Sigmoid colon (tissue), 4 donors: Measurements from ENCODE around the gene MRPL10.

Experiments
- POLR2A ChIP-seq, 2 donors: fragments of 450-650 bp; IDR thresholded peaks; one replicate each; pipeline ENCODE4 v1.6.1; 2016; ENCODE audit warnings: antibody characterized with exemption in 2 of 2, mild to moderate bottlenecking in 2 of 2, moderate library complexity in 2 of 2
- POLR2AphosphoS5 ChIP-seq, 4 donors: sonication (generic); formaldehyde crosslinking; IDR thresholded peaks; one replicate each; pipeline ENCODE4 v1.6.1; 2017; ENCODE audit warnings: antibody characterized with exemption in 4 of 4
- TF ChIP-seq, protein P1 (sequence below), 4 experiments: fragments of 450-650 bp in 3 of 4; fragments of 200-600 bp in 1 of 4; IDR thresholded peaks; one replicate each; pipeline ENCODE4 v1.5.1; 2016 to 2019; ENCODE audit warnings: antibody characterized with exemption in 4 of 4, mild to moderate bottlenecking in 3 of 4, moderate library complexity in 2 of 4

DNA sequence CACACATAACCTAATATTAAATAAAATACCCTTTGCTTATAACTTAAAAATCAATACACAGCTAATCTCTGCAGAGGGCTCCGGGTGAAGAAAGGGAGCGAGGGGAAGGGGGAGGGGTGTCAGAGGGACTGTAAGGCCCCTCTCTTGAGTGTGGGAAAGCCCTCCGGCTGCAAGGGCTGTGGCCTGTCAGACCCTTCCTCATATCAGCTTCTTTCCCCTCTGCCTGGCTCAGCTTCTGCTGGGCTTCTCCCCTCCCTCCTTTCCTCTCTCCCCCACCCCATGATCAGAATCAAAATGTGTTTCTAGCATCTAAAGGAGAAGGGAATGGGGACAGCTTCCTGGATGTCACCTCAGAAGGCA, 14.4 kb upstream of the MRPL10 start:
- no peak for TF ChIP-seq POLR2A (IDR thresholded peaks at IDR 0.05)
- TF ChIP-seq, protein P1, sequence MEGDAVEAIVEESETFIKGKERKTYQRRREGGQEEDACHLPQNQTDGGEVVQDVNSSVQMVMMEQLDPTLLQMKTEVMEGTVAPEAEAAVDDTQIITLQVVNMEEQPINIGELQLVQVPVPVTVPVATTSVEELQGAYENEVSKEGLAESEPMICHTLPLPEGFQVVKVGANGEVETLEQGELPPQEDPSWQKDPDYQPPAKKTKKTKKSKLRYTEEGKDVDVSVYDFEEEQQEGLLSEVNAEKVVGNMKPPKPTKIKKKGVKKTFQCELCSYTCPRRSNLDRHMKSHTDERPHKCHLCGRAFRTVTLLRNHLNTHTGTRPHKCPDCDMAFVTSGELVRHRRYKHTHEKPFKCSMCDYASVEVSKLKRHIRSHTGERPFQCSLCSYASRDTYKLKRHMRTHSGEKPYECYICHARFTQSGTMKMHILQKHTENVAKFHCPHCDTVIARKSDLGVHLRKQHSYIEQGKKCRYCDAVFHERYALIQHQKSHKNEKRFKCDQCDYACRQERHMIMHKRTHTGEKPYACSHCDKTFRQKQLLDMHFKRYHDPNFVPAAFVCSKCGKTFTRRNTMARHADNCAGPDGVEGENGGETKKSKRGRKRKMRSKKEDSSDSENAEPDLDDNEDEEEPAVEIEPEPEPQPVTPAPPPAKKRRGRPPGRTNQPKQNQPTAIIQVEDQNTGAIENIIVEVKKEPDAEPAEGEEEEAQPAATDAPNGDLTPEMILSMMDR (IDR thresholded peaks at IDR 0.05): no peak
- TF ChIP-seq POLR2AphosphoS5 (IDR thresholded peaks at IDR 0.05): no peak
